NB4 (cell line): Measurements from ENCODE around the gene SLC25A51.

Source experiments
- CTCF ChIP-seq: IDR thresholded peaks from one replicate; pipeline ENCODE4 v1.5.1; 2012; ENCODE audit warnings: low read depth, low read length
- POLR2A ChIP-seq: IDR thresholded peaks from 2 replicates; pipeline ENCODE4 v1.6.1; 2011; ENCODE audit warnings: mild to moderate bottlenecking; ENCODE audit not compliant: insufficient read length; ENCODE audit errors: extremely low read depth
- TF ChIP-seq, protein P1 (sequence below): IDR thresholded peaks from 2 replicates; pipeline ENCODE4 v1.6.1; 2011; ENCODE audit warnings: low read depth, low read length

DNA sequence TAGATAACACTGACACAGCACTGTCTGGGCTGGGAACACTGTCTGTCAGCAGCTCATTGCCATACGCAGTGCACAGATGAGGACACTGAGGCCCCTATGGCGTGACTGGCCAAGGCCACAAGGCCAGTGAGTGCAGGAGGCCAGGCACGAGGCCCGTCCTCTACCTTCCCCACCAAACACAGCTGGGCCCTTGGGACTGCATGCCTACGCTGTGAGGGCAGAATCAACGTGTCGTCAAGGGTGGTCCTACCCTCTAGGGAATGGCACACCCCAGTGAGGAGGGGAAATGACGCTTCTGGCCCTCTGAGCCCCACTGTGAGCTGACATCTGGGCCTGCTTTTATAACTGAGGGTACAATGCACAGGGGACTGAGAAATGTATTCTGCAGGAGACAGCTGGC lies 42.1 kb upstream of the SLC25A51 start:
- TF ChIP-seq CTCF (no peak), POLR2A (no peak)
- TF ChIP-seq, protein P1, sequence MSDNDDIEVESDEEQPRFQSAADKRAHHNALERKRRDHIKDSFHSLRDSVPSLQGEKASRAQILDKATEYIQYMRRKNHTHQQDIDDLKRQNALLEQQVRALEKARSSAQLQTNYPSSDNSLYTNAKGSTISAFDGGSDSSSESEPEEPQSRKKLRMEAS, result no peak
